Smooth muscle cell (in vitro differentiated cells): ENCODE measurements around the gene ZNF674. TPM values are rescaled to one million over a fixed set of nuclear protein-coding genes. Genes with fewer than 3 reads are reported as not detected.

Source experiments
- DNase-seq: peaks from one replicate; lab custom pipeline; 2025; ENCODE audit not compliant: unreplicated experiment; lab: John Stamatoyannopoulos, UW
- H2AFZ ChIP-seq: fragments of 200-600 bp; sonication (generic); 2 replicates; pipeline ENCODE4 v1.6.0; 2016; ENCODE audit warnings: antibody characterized with exemption, low read depth, mild to moderate bottlenecking
- H3F3A ChIP-seq: fragments of 200-600 bp; sonication (generic); 2 replicates; pipeline ENCODE4 v1.6.0; 2017; ENCODE audit warnings: antibody characterized with exemption, low read depth
- H3K27ac ChIP-seq: fragments of 200-600 bp; sonication (generic); 2 replicates; pipeline ENCODE4 v1.5.1; 2016; ENCODE audit warnings: low read depth, mild to moderate bottlenecking
- H3K27me3 ChIP-seq: fragments of 200-600 bp; sonication (generic); 2 replicates; pipeline ENCODE4 v1.6.1; 2016; ENCODE audit warnings: low read depth, mild to moderate bottlenecking
- H3K36me3 ChIP-seq: fragments of 200-600 bp; sonication (generic); 2 replicates; pipeline ENCODE4 v1.5.1; 2016; ENCODE audit warnings: low read depth
- H3K4me1 ChIP-seq: fragments of 200-600 bp; sonication (generic); 2 replicates; pipeline ENCODE4 v1.5.1; 2016; ENCODE audit warnings: low read depth
- H3K4me2 ChIP-seq: fragments of 200-600 bp; sonication (generic); 2 replicates; pipeline ENCODE4 v1.6.0; 2016; ENCODE audit warnings: mild to moderate bottlenecking
- H3K4me3 ChIP-seq: fragments of 200-600 bp; sonication (generic); 2 replicates; pipeline ENCODE4 v1.5.1; 2016; ENCODE audit warnings: mild to moderate bottlenecking
- H3K79me2 ChIP-seq: fragments of 200-600 bp; sonication (generic); 2 replicates; pipeline ENCODE4 v1.6.0; 2016; ENCODE audit warnings: low read depth, mild to moderate bottlenecking
- H3K9ac ChIP-seq: fragments of 200-600 bp; sonication (generic); 2 replicates; pipeline ENCODE4 v1.6.0; 2016; ENCODE audit warnings: low read depth
- H3K9me3 ChIP-seq: fragments of 200-600 bp; sonication (generic); replicated peaks from 2 replicates; pipeline ENCODE4 v1.5.1; 2016; ENCODE audit warnings: low read depth
- H4K20me1 ChIP-seq: fragments of 200-600 bp; sonication (generic); 2 replicates; pipeline ENCODE4 v1.6.0; 2016; ENCODE audit warnings: low read depth
- CTCF ChIP-seq: fragments of 200-600 bp; sonication (generic); IDR thresholded peaks from 2 replicates; pipeline ENCODE4 v1.5.1; 2017; ENCODE audit warnings: borderline replicate concordance, mild to moderate bottlenecking, antibody characterized with exemption; ENCODE audit not compliant: insufficient read depth, poor library complexity, severe bottlenecking
- WGBS: methylation state at CpG from one replicate; pipeline ENCODE4 v1.1.7; 2016; ENCODE audit warnings: low lambda C conversion rate; 5-methylcytosine and 5-hydroxymethylcytosine counted together
- polyA plus RNA-seq: library from polyadenylated mRNA; unstranded; fragments of >200 nt; fragmentation: Nextera tagmentation; extraction: Ambion mirVana; gene quantifications from 2 replicates; pipeline ENCODE4 v1.2.1, GENCODE V29; 2016
- total RNA-seq: library from RNA; depleted of rRNA; stranded (reverse); fragments of >200 nt; gene quantifications from 2 replicates; pipeline ENCODE4 v1.2.3, GENCODE V29; 2014

Gene ZNF674
- total and polyA plus RNA-seq, 2 experiments from 2014 or later: 1.7 to 4.0 TPM

DNA sequence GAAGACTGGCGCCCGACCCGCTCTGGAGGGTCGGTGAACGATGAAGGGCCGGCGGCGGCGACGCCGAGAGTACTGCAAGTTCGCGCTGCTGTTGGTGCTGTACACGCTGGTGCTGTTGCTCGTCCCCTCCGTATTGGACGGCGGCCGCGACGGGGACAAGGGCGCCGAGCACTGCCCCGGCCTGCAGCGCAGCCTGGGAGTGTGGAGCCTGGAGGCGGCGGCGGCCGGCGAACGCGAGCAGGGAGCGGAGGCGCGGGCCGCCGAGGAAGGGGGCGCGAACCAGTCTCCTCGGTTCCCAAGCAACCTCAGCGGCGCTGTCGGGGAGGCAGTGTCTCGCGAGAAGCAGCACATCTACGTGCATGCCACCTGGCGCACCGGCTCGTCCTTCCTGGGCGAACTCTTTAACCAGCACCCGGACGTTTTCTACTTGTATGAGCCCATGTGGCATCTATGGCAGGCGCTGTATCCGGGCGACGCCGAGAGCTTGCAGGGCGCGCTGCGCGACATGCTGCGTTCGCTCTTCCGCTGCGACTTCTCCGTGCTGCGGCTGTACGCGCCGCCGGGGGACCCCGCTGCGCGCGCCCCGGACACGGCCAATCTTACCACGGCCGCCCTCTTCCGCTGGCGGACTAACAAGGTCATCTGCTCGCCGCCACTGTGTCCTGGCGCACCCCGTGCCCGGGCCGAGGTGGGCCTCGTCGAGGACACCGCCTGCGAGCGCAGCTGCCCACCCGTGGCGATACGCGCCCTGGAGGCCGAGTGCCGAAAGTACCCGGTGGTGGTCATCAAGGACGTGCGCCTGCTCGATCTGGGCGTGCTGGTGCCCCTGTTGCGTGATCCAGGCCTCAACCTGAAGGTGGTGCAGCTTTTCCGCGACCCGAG is 28.9 kb upstream of the ZNF674 start:
- H3K4me1 ChIP-seq: no peaks in the 10 kb centered on the region
- H3K4me3 ChIP-seq: peak overlapping the region; percentile 57
- 44% methylated on average over 96 of the region's 107 CpGs for WGBS
- no peaks in the 10 kb centered on the region for H3K27me3 ChIP-seq
- H2AFZ ChIP-seq: peak overlapping the region; percentile 24
- no peaks in the 10 kb centered on the region for H3F3A ChIP-seq
- peak; percentile 22 for DNase-seq
- TF ChIP-seq CTCF: no peak
- H3K9me3 ChIP-seq: no peaks in the 10 kb centered on the region
- peak overlapping the region; percentile 84 for H3K4me2 ChIP-seq
- no peak overlapping the region for H3K9ac ChIP-seq
- H4K20me1 ChIP-seq: peaks cover 6% of the 10 kb centered on the region
- H3K27ac ChIP-seq: no peak overlapping the region
- no peaks in the 10 kb centered on the region for H3K36me3 ChIP-seq
- H3K79me2 ChIP-seq: no peaks in the 10 kb centered on the region

DNA sequence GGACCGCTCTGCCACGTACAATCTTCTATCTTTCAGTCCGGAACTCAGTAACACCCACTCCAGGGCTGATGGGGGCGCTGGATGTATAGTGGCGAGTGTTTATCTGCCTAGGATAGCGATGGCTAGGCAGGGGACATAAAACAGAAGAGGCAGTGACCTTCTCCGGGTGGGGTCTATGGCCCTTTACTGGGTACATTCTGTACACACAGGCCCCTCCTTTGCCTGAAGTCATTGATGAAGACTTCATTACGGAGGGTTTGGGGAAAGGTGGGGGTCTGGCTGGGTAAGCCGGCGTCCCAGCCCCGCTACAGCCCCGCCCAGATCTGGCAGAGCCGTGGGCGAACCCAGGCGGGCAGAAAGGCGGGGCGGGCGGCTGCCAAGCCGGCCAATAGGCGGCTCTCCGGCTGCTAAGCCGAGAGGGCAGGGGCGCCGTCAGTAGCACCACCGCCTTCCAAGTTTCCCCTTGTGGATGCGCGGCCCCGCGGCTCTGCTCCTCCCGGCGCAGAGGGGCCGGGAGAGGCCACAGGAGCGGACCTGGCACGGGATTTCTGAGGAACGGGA is 28.2 kb upstream of the ZNF674 start, which contains the start of gene CHST7:
TSS of gene CHST7 (plus strand) at position 435 of the 561 bp plus-strand sequence. CDS start 167 bp downstream, outside the sequence.
- DNase-seq: peak; percentile 22
- Histone ChIP-seq H3K4me3 (peak within 1 kb of the TSS; percentile 57), H3F3A (no peaks in the 10 kb centered on the region)

GRCh38 chrX:46572340-46572936 is 27.2 kb upstream of the ZNF674 start:
- Histone ChIP-seq H2AFZ (no peak overlapping the region), H3K4me3 (no peak overlapping the region), H3K9ac (no peak overlapping the region), H3K4me1 (no peaks in the 10 kb centered on the region), H4K20me1 (peaks cover 6% of the 10 kb centered on the region), H3K36me3 (no peaks in the 10 kb centered on the region), H3K4me2 (no peak overlapping the region), H3F3A (no peaks in the 10 kb centered on the region), H3K27me3 (no peaks in the 10 kb centered on the region), H3K27ac (no peak overlapping the region), H3K79me2 (no peaks in the 10 kb centered on the region), H3K9me3 (no peaks in the 10 kb centered on the region)
- WGBS: 80% methylated on average over 5 of the region's 5 CpGs
- no peak for DNase-seq
- TF ChIP-seq CTCF: no peak

More for the DNA sequence above, 28.2 kb upstream of the ZNF674 start, which contains the start of gene CHST7:
- no peaks in the 10 kb centered on the region for H3K79me2 ChIP-seq
- no peak for TF ChIP-seq CTCF
- no peaks in the 10 kb centered on the region for H3K36me3 ChIP-seq
- no peaks in the 10 kb centered on the region for H3K27me3 ChIP-seq
- H2AFZ ChIP-seq: peak within 1 kb of the TSS; percentile 24
- no peak within 1 kb of the TSS for H3K9ac ChIP-seq
- H3K4me2 ChIP-seq: peak within 1 kb of the TSS; percentile 84
- H3K4me1 ChIP-seq: no peaks in the 10 kb centered on the region
- H4K20me1 ChIP-seq: peaks cover 6% of the 10 kb centered on the region
- WGBS: 36% methylated on average over 35 of the region's 35 CpGs
- no peak within 1 kb of the TSS for H3K27ac ChIP-seq
- no peaks in the 10 kb centered on the region for H3K9me3 ChIP-seq
